SK-N-SH (cell line): Measurements from ENCODE around the gene EIF2B4.

Experiments used
- CTCF ChIP-seq: fragments of 200-600 bp; sonication (generic); IDR thresholded peaks from 2 replicates; pipeline ENCODE4 v1.6.1; 2017; ENCODE audit warnings: antibody characterized with exemption, mild to moderate bottlenecking, moderate library complexity
- EZH2phosphoT487 ChIP-seq: fragments of 200-600 bp; sonication (generic); IDR thresholded peaks from 2 replicates; pipeline ENCODE4 v1.6.1; 2017; ENCODE audit warnings: low read depth, mixed run types, mild to moderate bottlenecking, antibody characterized with exemption, moderate library complexity, borderline replicate concordance
- TCF12 ChIP-seq: IDR thresholded peaks from 2 replicates; pipeline ENCODE4 v1.4.0; 2012
- YY1 ChIP-seq: IDR thresholded peaks from 2 replicates; pipeline ENCODE4 v1.4.0; 2012; ENCODE audit warnings: low read depth, mild to moderate bottlenecking

- TF ChIP-seq TCF12 (no peak), CTCF (no peak), YY1 (no peak), EZH2phosphoT487 (no peak)
Measured at GRCh38 chr2:27375513-27376099, 5.5 kb upstream of the EIF2B4 start.
